Heart right ventricle (tissue), 16 donors: ENCODE data around the gene CLDN6. TPM values are rescaled to one million over a fixed set of nuclear protein-coding genes. Genes with fewer than 3 reads are reported as not detected.

Source experiments
- ATAC-seq, 8 donors: fragments of 200-7000 bp; cut with Tn5 transposase; one replicate each; pipeline ENCODE4 v1.9.1; 2020; ENCODE audit warnings: mild to moderate bottlenecking in 8 of 8, moderate library complexity in 8 of 8, moderate number of reproducible peaks in 1 of 8
- DNase-seq, 2 donors: peaks; one replicate each; pipeline ENCODE4 v3.0.0-alpha.2; 2020
- H3K27ac ChIP-seq, 10 donors: fragments of 200-600 bp; sonication (generic) in 2 of 10; one replicate each; pipeline versions ENCODE4 v1.5.0 to v1.8.0; 2020 to 2022; ENCODE audit warnings: mild to moderate bottlenecking in 3 of 10
- H3K27me3 ChIP-seq, 7 donors: fragments of 200-600 bp; one replicate each; pipeline ENCODE4 v1.8.0; 2021 to 2022; ENCODE audit warnings: mild to moderate bottlenecking in 2 of 7
- H3K36me3 ChIP-seq, 9 donors: fragments of 200-600 bp; sonication (generic) in 1 of 9; one replicate each; pipeline versions ENCODE4 v1.5.0 to v1.8.0; 2020 to 2022; ENCODE audit warnings: mild to moderate bottlenecking in 2 of 9
- H3K4me1 ChIP-seq, 9 donors: fragments of 200-600 bp; sonication (generic) in 1 of 9; one replicate each; pipeline versions ENCODE4 v1.5.0 to v1.8.0; 2020 to 2022; ENCODE audit warnings: mild to moderate bottlenecking in 4 of 9
- H3K4me3 ChIP-seq, 10 donors: fragments of 200-600 bp; sonication (generic) in 2 of 10; one replicate each; pipeline versions ENCODE4 v1.5.0 to v1.8.0; 2020 to 2022; ENCODE audit warnings: mild to moderate bottlenecking in 7 of 10, moderate library complexity in 2 of 10
- H3K9me3 ChIP-seq, 11 donors: fragments of 200-600 bp in 10 of 11; sonication (generic) in 2 of 11; one replicate each; pipeline versions ENCODE4 v1.5.0 to v1.8.0; 2013 to 2022; ENCODE audit warnings: mild to moderate bottlenecking in 2 of 11, control low read depth in 1 of 11, moderate library complexity in 1 of 11
- WGBS, 2 donors: extraction: QIAGEN DNeasy Blood & Tissue Kit; methylation state at CpG; one replicate each; pipeline ENCODE4 v1.1.7; 2013; ENCODE audit warnings: inconsistent platforms in 1 of 2; 5-methylcytosine and 5-hydroxymethylcytosine counted together
- intact Hi-C, 10 donors: fragments of 100-400 bp; cut with DNase I; formaldehyde crosslinking; loops; one replicate each; pipeline versions ENCODE4 v1.11.1 to v1.14.2; 2022
- polyA plus RNA-seq, 2 donors: library from polyadenylated mRNA; stranded (reverse); fragments of 200-250 nt; gene quantifications; one replicate each; pipeline ENCODE4 v1.2.3, GENCODE V29; 2013
- total RNA-seq, 10 donors: library from RNA; stranded (reverse); fragmentation: NEBNext Ultra II Directional in 3 of 10; extraction: Animal tissue kit (Norgen Biotek cat#: 25700) in 3 of 10; gene quantifications; one replicate each; pipeline versions ENCODE4 v1.2.1 to v1.2.4, GENCODE V29; 2021 to 2023
- TF ChIP-seq, protein P1 (sequence below), 9 donors: fragments of 200-600 bp; sonication (generic) in 2 of 9; IDR thresholded peaks; one replicate each; pipeline versions ENCODE4 v1.5.0 to v1.8.0; 2021 to 2022; ENCODE audit warnings: antibody characterized with exemption in 9 of 9, mild to moderate bottlenecking in 5 of 9, moderate library complexity in 1 of 9
- donor health status: Arrhythmogenic right ventricular cardiomyopathy.
- donor health status: ischemic (EF 13 %, LVEDD 7.1; RV severe dilation, severe dysfunction).
- donor health status: healthy with polysubstance abuse.
- donor health status: DM: no; HTN: yes; CAD: no.
- donor health status: DM: no; HTN: no; CAD: no.
- donor health status: ischemic (EF 25% LVEDD 6.9; RV normal size, moderate dysfunction).
- donor health status: ischemic (EF 25% LVEDD 5.7; RV mildly dilated, moderate dysfunction).
- donor health status: healthy.
- donor health status: DM: yes; HTN: yes; CAD: no.
- donor health status: Ischemic cardiomyopathy.
- donor health status: ischemic (EF 35%, LVEDD 5.7; RV mildly dilated, moderate dysfunction).
- donor health status: nonischemic (EF 11% LVEDD 7.7; RV severe dilation, severe dysfunction).
- donor health status: DM: yes; HTN: yes; CAD: no.
- donor health status: PGD.
- donor health status: ischemic (EF 29% LVEDD 5.4; RV normal size, mild dysfunction).
- donor health status: nonischemic (EF 23%, LVEDD 6.1; RV moderate dilation, normal function).

Gene CLDN6
- total and polyA plus RNA-seq, 12 donors, result 0.03 to 0.28 TPM; not detected in 10

GRCh38 chr16:3007059-3007956, 10.7 kb downstream of the CLDN6 start:
- H3K27ac ChIP-seq, result peak overlapping the region in 2 of 10 donors; percentile 31 to 71
- H3K36me3 ChIP-seq, result peaks cover 0 to 4% (median 0%) of the 10 kb centered on the region in 9 donors
- 55 to 66% methylated on average over 13 of the region's 13 CpGs for WGBS, 2 donors
- H3K27me3 ChIP-seq, result peaks cover 0 to 84% (median 70%) of the 10 kb centered on the region in 7 donors
- H3K4me1 ChIP-seq, result peaks cover 0 to 34% (median 9%) of the 10 kb centered on the region in 9 donors
- ATAC-seq, result no peak
- no peak for DNase-seq
- H3K9me3 ChIP-seq, result no peaks in the 10 kb centered on the region
- H3K4me3 ChIP-seq, result peak overlapping the region in 2 of 10 donors; percentile 14 to 34
- TF ChIP-seq, protein P1, sequence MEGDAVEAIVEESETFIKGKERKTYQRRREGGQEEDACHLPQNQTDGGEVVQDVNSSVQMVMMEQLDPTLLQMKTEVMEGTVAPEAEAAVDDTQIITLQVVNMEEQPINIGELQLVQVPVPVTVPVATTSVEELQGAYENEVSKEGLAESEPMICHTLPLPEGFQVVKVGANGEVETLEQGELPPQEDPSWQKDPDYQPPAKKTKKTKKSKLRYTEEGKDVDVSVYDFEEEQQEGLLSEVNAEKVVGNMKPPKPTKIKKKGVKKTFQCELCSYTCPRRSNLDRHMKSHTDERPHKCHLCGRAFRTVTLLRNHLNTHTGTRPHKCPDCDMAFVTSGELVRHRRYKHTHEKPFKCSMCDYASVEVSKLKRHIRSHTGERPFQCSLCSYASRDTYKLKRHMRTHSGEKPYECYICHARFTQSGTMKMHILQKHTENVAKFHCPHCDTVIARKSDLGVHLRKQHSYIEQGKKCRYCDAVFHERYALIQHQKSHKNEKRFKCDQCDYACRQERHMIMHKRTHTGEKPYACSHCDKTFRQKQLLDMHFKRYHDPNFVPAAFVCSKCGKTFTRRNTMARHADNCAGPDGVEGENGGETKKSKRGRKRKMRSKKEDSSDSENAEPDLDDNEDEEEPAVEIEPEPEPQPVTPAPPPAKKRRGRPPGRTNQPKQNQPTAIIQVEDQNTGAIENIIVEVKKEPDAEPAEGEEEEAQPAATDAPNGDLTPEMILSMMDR (IDR thresholded peaks at IDR 0.05), result no peak
- intact Hi-C loops, result no loop called here

- TF ChIP-seq, protein P1 (IDR thresholded peaks at IDR 0.05), result no peak
- 4 to 6% methylated on average over 25 of the region's 25 CpGs for WGBS, 2 donors
- no peaks in the 10 kb centered on the region for H3K9me3 ChIP-seq
- DNase-seq (no peak), ATAC-seq (no peak)
- peak overlapping the region in 7 of 10 donors; percentile 20 to 83 (median 60) for H3K27ac ChIP-seq
- peaks cover 0 to 34% (median 9%) of the 10 kb centered on the region in 9 donors for H3K4me1 ChIP-seq
- intact Hi-C loops, result no loop called here
- H3K27me3 ChIP-seq, result peaks cover 0 to 70% (median 55%) of the 10 kb centered on the region in 7 donors
- peak overlapping the region in 9 of 10 donors; percentile 12 to 52 (median 42) for H3K4me3 ChIP-seq
- peaks cover 0 to 4% (median 0%) of the 10 kb centered on the region in 9 donors for H3K36me3 ChIP-seq
Observed at GRCh38 chr16:3004781-3005284, 13.2 kb downstream of the CLDN6 start.

DNA sequence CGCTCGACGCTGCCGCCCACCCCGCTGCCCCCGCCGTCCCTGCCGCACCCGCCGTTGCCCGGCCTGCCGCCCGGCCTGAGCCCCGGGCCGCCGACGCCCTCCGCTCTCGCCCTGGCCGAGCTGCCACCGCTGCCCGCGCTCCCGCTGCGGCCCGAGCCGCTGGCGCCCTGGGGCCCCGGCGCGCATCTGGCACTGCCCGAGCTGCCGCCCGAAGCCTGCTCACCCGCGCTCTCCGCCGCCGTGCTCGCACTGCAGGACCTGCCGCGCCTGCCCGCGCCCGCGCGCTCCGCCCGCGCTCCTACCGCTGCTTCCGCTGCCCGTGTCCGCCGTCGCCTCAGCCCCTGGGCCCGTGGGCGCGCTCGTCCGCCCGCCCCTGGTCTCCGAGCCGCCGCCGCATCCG, 13.7 kb downstream of the CLDN6 start:
- TF ChIP-seq, protein P1 (IDR thresholded peaks at IDR 0.05), result no peak
- H3K4me3 ChIP-seq, result peak overlapping the region in 3 of 10 donors; percentile 27 to 36 (median 28)
- H3K27me3 ChIP-seq, result peaks cover 0 to 65% (median 50%) of the 10 kb centered on the region in 7 donors
- ATAC-seq (no peak), DNase-seq (no peak)
- H3K9me3 ChIP-seq, result no peaks in the 10 kb centered on the region
- intact Hi-C loops, result no loop called here
- 0 to 1% methylated on average over 40 to 53 of the region's 67 CpGs for WGBS, 2 donors
- no peak overlapping the region for H3K27ac ChIP-seq
- H3K36me3 ChIP-seq, result peaks cover 0 to 4% (median 0%) of the 10 kb centered on the region in 9 donors
- peaks cover 0 to 34% (median 9%) of the 10 kb centered on the region in 9 donors for H3K4me1 ChIP-seq

DNA sequence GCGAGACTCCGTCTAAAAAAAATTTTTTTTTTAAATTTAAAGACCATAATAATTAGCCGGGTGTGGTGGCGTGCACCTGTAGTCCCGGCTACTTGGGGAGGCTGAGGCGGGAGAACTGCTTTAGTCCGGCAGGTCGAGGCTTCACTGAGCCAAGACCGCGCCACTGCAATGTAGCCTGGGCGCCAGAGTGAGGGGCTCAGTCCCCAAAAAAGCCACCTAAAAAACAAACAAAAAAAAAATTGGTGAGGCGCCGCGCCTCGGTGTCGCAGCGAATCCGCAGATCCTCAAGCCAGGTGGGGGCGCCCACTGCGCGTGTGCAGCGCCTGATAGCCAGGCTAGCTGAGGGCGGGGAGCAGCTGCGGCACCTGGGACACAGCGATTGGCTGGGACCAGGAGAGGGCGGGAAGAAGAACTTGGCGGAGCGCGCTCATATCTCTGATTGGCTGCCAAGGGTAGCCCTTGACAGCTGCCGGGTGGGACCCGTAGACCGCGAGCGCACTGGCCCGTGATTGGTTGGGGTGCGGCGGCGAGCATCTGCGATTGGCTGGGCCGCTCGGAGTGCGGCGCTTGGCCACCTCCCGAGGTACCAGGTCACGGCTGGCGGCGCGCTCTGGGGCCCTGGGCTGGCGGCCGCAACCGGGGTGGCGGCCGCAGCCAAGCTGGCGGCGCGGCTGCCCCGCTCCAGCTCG, 14.3 kb downstream of the CLDN6 start:
- no peak overlapping the region for H3K27ac ChIP-seq
- intact Hi-C loops, result no loop called here
- peaks cover 0 to 62% (median 44%) of the 10 kb centered on the region in 7 donors for H3K27me3 ChIP-seq
- ATAC-seq, result peak; percentile 97 to 100 (median 99)
- H3K4me1 ChIP-seq, result peaks cover 0 to 33% (median 9%) of the 10 kb centered on the region in 9 donors
- WGBS, 2 donors, result 8% methylated on average over 50 to 58 of the region's 58 CpGs
- peaks cover 0 to 4% (median 0%) of the 10 kb centered on the region in 9 donors for H3K36me3 ChIP-seq
- H3K4me3 ChIP-seq, result peak overlapping the region in 6 of 10 donors; percentile 8 to 36 (median 24)
- TF ChIP-seq, protein P1 (IDR thresholded peaks at IDR 0.05), result peak; percentile 9 to 75 (median 59)
- DNase-seq, result peak; percentile 94 to 95
- H3K9me3 ChIP-seq, result no peaks in the 10 kb centered on the region
